Erythroblast (primary cell): ENCODE measurements around the gene TMEM108.

Source experiments
- GATA1 ChIP-seq: IDR thresholded peaks from 2 replicates; pipeline ENCODE4 v1.6.1; 2011; ENCODE audit warnings: low read depth, mild to moderate bottlenecking, control low read depth, low read length, moderate library complexity
- POLR2A ChIP-seq: IDR thresholded peaks from 2 replicates; pipeline ENCODE4 v1.6.1; 2011; ENCODE audit warnings: mild to moderate bottlenecking, low read length

DNA sequence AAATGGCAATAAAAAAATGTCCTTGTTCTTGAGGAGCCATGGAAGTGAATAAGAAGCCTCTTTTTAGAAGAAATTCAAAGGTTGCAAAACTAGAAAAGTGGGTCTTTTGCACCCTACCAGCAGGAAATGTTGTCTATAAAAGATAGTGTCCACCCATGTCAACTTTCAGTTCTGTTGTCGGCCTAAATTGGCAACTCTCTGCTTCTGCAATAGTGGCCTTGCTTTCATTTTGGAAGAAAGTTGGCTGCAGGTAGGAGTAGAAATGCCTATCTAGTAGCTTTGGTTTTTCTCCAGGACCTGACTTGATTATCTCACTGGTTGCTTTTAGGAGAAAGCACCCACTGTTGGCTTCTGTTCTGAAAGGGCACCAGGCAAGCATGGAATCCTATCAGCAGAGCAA, 85.4 kb downstream of the TMEM108 start:
- no peak for TF ChIP-seq POLR2A
- no peak for TF ChIP-seq GATA1
